ENCODE measurements around the gene DNAJB8. TPM values are rescaled to one million over a fixed set of nuclear protein-coding genes. Genes with fewer than 3 reads are reported as not detected.
A peak's percentile ranks its signal among the peaks of the same experiment; 100 is the strongest.

DNAJB8 gene
- total RNA-seq, 2 experiments from 2014 or later, result not detected

DNA sequence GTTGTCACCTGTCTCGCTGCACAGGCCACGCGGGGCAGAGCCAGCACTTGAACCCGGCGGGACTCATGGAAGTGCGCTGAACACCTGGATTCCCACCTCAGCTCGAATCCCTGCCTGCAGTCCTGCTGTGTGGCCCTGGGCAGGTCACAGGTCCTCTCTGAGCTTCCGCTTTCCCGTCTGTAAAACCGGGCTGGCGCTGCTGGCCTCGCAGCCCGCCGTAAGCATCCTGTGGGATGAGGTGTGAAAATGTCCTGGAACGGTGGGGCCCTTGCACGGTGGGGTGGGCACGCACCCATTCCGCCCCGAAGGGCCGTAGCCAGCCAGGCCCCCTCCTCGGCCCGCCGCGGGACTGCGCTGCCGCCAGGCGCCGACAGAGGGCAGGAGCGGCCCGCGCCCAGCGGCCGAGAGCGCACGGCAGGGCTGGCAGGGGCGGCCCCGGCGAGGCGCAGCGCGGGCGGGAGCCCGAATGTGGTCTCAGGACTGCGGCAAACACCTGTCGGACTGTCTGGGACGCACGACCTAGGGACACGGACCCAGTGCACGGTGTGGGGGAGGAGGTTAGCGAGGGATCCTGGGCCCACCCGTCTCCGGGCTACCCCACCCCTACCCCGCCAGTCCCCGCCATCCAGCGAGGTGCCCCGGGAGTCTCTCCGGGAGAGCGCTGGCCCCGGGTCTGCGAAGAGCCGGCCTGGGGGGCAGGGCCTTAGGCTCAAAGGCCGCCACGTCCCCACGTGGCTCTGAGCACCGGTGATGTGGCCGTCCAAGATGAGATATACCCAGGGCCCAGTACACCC, 40.4 kb downstream of the DNAJB8 start:
- no peaks in the 10 kb centered on the region for H3K36me3 ChIP-seq (ENCODE audit: insufficient read depth, low read length)
- peaks cover 32% of the 10 kb centered on the region for H3K27me3 Mint-ChIP-seq
- POLR2A ChIA-PET, result no interaction called here
- H3K9me3 Mint-ChIP-seq, result no peaks in the 10 kb centered on the region
- peak; percentile 96 for ATAC-seq (ENCODE audit: poor library complexity)
- peak overlapping the region; percentile 25 for H3K4me3 ChIP-seq (ENCODE audit: low read length)
- CTCF ChIA-PET, result interaction anchor here (0.7 to 2.7 kb wide), 5 partner anchors 62 to 183 kb away, joined by 3 to 12 read pairs (median 3); no protein-coding TSS in a partner anchor
- H3K27ac ChIP-seq (ENCODE audit: low read depth in 1 of 2, low read length in 2 of 2), result no peak overlapping the region
- peak; percentile 19 to 80 (median 46) for DNase-seq
- H3K4me1 ChIP-seq (ENCODE audit: insufficient read depth, low read length), result peaks cover 9% of the 10 kb centered on the region
- H3K36me3 Mint-ChIP-seq (ENCODE audit: low read depth), result no peaks in the 10 kb centered on the region
- no peak overlapping the region for H3K27ac Mint-ChIP-seq
- TF ChIP-seq, protein P1, sequence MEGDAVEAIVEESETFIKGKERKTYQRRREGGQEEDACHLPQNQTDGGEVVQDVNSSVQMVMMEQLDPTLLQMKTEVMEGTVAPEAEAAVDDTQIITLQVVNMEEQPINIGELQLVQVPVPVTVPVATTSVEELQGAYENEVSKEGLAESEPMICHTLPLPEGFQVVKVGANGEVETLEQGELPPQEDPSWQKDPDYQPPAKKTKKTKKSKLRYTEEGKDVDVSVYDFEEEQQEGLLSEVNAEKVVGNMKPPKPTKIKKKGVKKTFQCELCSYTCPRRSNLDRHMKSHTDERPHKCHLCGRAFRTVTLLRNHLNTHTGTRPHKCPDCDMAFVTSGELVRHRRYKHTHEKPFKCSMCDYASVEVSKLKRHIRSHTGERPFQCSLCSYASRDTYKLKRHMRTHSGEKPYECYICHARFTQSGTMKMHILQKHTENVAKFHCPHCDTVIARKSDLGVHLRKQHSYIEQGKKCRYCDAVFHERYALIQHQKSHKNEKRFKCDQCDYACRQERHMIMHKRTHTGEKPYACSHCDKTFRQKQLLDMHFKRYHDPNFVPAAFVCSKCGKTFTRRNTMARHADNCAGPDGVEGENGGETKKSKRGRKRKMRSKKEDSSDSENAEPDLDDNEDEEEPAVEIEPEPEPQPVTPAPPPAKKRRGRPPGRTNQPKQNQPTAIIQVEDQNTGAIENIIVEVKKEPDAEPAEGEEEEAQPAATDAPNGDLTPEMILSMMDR (IDR thresholded peaks at IDR 0.05), result peak; percentile 66
- H3K9me3 ChIP-seq (ENCODE audit: control insufficient read depth in 1 of 2, insufficient read depth in 1 of 2, low read length in 2 of 2), result no peaks in the 10 kb centered on the region
- no peaks in the 10 kb centered on the region for H3K4me1 Mint-ChIP-seq (ENCODE audit: low read depth)
- intact Hi-C loops (cut with DNase I, micrococcal nuclease), result loop anchor here (1.0 kb wide), 2 partner anchors 72 to 182 kb away; no protein-coding TSS in a partner anchor
- H3K4me3 Mint-ChIP-seq, result no peak overlapping the region
- H3K27me3 ChIP-seq (ENCODE audit: control insufficient read depth in 1 of 2, insufficient read depth in 2 of 2, low read length in 2 of 2), result peaks cover 7 to 18% of the 10 kb centered on the region in 2 experiments

- no peak overlapping the region for H3K4me3 ChIP-seq (ENCODE audit: low read length)
- no peaks in the 10 kb centered on the region for H3K9me3 ChIP-seq (ENCODE audit: control insufficient read depth in 1 of 2, insufficient read depth in 1 of 2, low read length in 2 of 2)
- no peak overlapping the region for H3K4me3 Mint-ChIP-seq
- ChIA-PET POLR2A (no interaction called here), CTCF (interaction anchor here (0.7 to 2.7 kb wide), 4 partner anchors 63 to 184 kb away, joined by 3 to 12 read pairs (median 4); no protein-coding TSS in a partner anchor)
- no peak overlapping the region for H3K27ac Mint-ChIP-seq
- no peaks in the 10 kb centered on the region for H3K36me3 ChIP-seq (ENCODE audit: insufficient read depth, low read length)
- TF ChIP-seq, protein P1 (IDR thresholded peaks at IDR 0.05), result no peak
- peaks cover 4 to 13% of the 10 kb centered on the region in 2 experiments for H3K27me3 ChIP-seq (ENCODE audit: control insufficient read depth in 1 of 2, insufficient read depth in 2 of 2, low read length in 2 of 2)
- H3K4me1 ChIP-seq (ENCODE audit: insufficient read depth, low read length), result peaks cover 9% of the 10 kb centered on the region
- no peak for ATAC-seq (ENCODE audit: poor library complexity)
- peaks cover 27% of the 10 kb centered on the region for H3K27me3 Mint-ChIP-seq
- DNase-seq, result no peak
- H3K9me3 Mint-ChIP-seq, result no peaks in the 10 kb centered on the region
- no peaks in the 10 kb centered on the region for H3K4me1 Mint-ChIP-seq (ENCODE audit: low read depth)
- H3K27ac ChIP-seq (ENCODE audit: low read depth in 1 of 2, low read length in 2 of 2), result no peak overlapping the region
- intact Hi-C loops (cut with DNase I, micrococcal nuclease), result loop anchor here (1.0 kb wide), 2 partner anchors 73 to 183 kb away; no protein-coding TSS in a partner anchor
- no peaks in the 10 kb centered on the region for H3K36me3 Mint-ChIP-seq (ENCODE audit: low read depth)
These were observed 40.9 kb downstream of the DNAJB8 start for GRCh38 chr3:128425846-128426127.

GRCh38 chr3:128425142-128425845, 41.4 kb downstream of the DNAJB8 start:
- DNase-seq (no peak), ATAC-seq (ENCODE audit: poor library complexity) (no peak)
- H3K27ac ChIP-seq (ENCODE audit: low read depth in 1 of 2, low read length in 2 of 2), result no peak overlapping the region
- CTCF ChIA-PET, result interaction anchor here (0.7 to 2.7 kb wide), 4 partner anchors 63 to 184 kb away, joined by 3 to 12 read pairs (median 4); no protein-coding TSS in a partner anchor
- Mint-ChIP-seq H3K27me3 (peaks cover 22% of the 10 kb centered on the region), H3K4me3 (no peak overlapping the region), H3K36me3 (ENCODE audit: low read depth) (no peaks in the 10 kb centered on the region), H3K4me1 (ENCODE audit: low read depth) (no peaks in the 10 kb centered on the region), H3K9me3 (no peaks in the 10 kb centered on the region), H3K27ac (no peak overlapping the region)
- POLR2A ChIA-PET, result no interaction called here
- no peak overlapping the region for H3K4me3 ChIP-seq (ENCODE audit: low read length)
- H3K9me3 ChIP-seq (ENCODE audit: control insufficient read depth in 1 of 2, insufficient read depth in 1 of 2, low read length in 2 of 2), result no peaks in the 10 kb centered on the region
- H3K4me1 ChIP-seq (ENCODE audit: insufficient read depth, low read length), result peaks cover 9% of the 10 kb centered on the region
- TF ChIP-seq, protein P1 (IDR thresholded peaks at IDR 0.05), result no peak
- intact Hi-C loops (cut with DNase I, micrococcal nuclease), result no loop called here
- H3K27me3 ChIP-seq (ENCODE audit: control insufficient read depth in 1 of 2, insufficient read depth in 2 of 2, low read length in 2 of 2), result peaks cover 2 to 8% of the 10 kb centered on the region in 2 experiments
- no peaks in the 10 kb centered on the region for H3K36me3 ChIP-seq (ENCODE audit: insufficient read depth, low read length)
